Measurements from ENCODE around the gene TYMP. TPM values are rescaled to one million over a fixed set of nuclear protein-coding genes. Genes with fewer than 3 reads are reported as not detected.

The TYMP gene
- total and polyA plus RNA-seq, 2 of the 8 experiments (the other 6 are each of a cell fraction or from before 2014, with no cell fraction given) = 0.43 to 0.48 TPM

DNA sequence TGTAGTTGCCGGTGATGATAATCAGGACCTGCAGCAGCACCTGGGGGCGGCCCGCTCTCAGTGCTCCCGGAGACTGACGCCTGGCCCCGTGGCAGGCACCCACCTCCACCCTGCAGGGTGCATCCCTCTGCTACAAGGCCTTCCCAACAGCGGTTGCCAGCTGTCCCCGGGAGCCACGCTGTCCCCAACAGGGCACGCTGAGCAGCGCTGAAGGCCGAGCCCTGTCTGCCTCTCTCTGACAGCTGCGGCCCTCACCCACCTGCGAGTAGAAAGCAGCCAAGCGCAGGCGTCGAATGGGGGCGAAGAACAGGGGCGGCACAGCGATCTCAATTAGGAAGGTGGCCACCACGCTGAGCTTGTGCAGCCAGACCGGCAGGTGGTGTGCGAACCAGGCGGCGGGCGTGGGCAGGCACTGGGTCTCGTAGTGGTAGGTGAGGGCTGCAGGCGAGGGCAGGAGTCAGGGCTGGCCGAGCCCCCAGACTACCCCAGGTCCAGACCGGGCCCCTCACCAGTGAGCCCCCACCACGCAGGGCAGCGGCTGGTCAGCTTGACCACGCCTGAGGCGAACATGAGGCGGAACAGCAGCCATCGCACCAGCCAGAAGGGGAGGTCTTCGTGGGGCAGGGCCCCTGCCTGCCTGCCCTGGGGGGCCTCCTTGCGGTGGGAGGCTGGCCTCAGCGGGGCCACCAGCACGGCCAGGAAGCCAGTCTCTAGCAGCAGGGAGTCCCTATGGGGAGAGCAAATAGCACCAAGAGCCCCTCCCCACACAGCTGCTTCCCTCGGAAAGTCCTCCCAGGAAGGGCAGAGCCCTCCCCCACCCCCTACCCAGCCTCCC lies 23.8 kb downstream of the TYMP start:
- Histone ChIP-seq H3K27me3 (replicated peaks in 1 of 4; ENCODE audit: control insufficient read depth in 3 of 4, extremely low read depth in 1 of 4, insufficient read depth in 3 of 4, low read length in 3 of 4) (no peaks in the 10 kb centered on the region), H3K4me3 (ENCODE audit: extremely low read depth in 1 of 4, insufficient read depth in 2 of 4, low read depth in 3 of 4, low read length in 4 of 4) (peak overlapping the region in 1 of 4 experiments; percentile 100; a peak in 1 of 8 replicates), H3K14ac (ENCODE audit: insufficient read length) (no peak overlapping the region), H3K23me2 (ENCODE audit: low read depth, low read length) (peaks cover 11% of the 10 kb centered on the region; the same call in 1 of the 2 replicates), H4K8ac (ENCODE audit: extremely low read depth, insufficient read depth, low read length) (peak overlapping the region; percentile 11; the same call in 1 of the 2 replicates), H2AK5ac (ENCODE audit: low read depth, low read length) (no peak overlapping the region), H3K4ac (replicated peaks; ENCODE audit: insufficient read length, low read depth, low read length) (no peak overlapping the region), H4K20me1 (replicated peaks in 1 of 2; ENCODE audit: control insufficient read depth in 1 of 2, insufficient read depth in 2 of 2, low read length in 2 of 2) (peaks cover 0 to 18% of the 10 kb centered on the region in 2 experiments), H2BK20ac (ENCODE audit: low read length) (no peak overlapping the region), H2BK12ac (ENCODE audit: low read depth, low read length) (no peak overlapping the region), H3K56ac (replicated peaks; ENCODE audit: insufficient read length, low read depth, low read length) (no peak overlapping the region), H2BK120ac (replicated peaks; ENCODE audit: low read depth, low read length) (no peak overlapping the region), H3K79me2 (ENCODE audit: control insufficient read depth in 1 of 2, insufficient read depth in 2 of 2, low read length in 2 of 2) (peaks cover 0 to 18% of the 10 kb centered on the region in 2 experiments; a peak in 2 of 4 replicates), H3K9me3 (ENCODE audit: insufficient read depth in 2 of 2, low read depth in 1 of 2, low read length in 1 of 2) (no peaks in the 10 kb centered on the region), H4K5ac (ENCODE audit: insufficient read length, low read depth, low read length) (no peak overlapping the region), H3K27ac (ENCODE audit: low read depth, low read length) (no peak overlapping the region), H4K91ac (replicated peaks; ENCODE audit: insufficient read length, low read length) (no peak overlapping the region), H2BK15ac (ENCODE audit: low read length) (no peak overlapping the region), H3K9ac (replicated peaks in 1 of 4; ENCODE audit: extremely low read depth in 1 of 4, low read depth in 3 of 4, low read length in 3 of 4) (no peak overlapping the region), H3K18ac (ENCODE audit: extremely low read depth, low read length) (no peak overlapping the region), H3K4me2 (ENCODE audit: insufficient read depth in 1 of 2, low read depth in 2 of 2, low read length in 2 of 2) (peak overlapping the region in 1 of 2 experiments; percentile 65; a peak in 1 of 4 replicates), H3K4me1 (replicated peaks in 1 of 4; ENCODE audit: control insufficient read depth in 3 of 4, insufficient read depth in 4 of 4, low read length in 3 of 4) (peaks cover 2 to 8% (median 5%) of the 10 kb centered on the region in 4 experiments), H2AFZ (ENCODE audit: low read length) (no peak overlapping the region), H3K23ac (ENCODE audit: insufficient read length) (no peak overlapping the region), H3K79me1 (ENCODE audit: low read depth, low read length) (peaks cover 9% of the 10 kb centered on the region; the same call in 1 of the 2 replicates), H2BK5ac (ENCODE audit: low read depth, low read length) (no peak overlapping the region), H3K36me3 (ENCODE audit: control insufficient read depth in 2 of 4, insufficient read depth in 4 of 4, low read length in 3 of 4) (peaks cover 0 to 15% (median 0%) of the 10 kb centered on the region in 4 experiments; a peak in 3 of 8 replicates)
- TF ChIP-seq TEAD4 (IDR thresholded peaks at IDR 0.05; ENCODE audit: low read depth, low read length) = no peak
- WGBS, 2 experiments (ENCODE audit: extremely low coverage in 1 of 2, insufficient coverage in 1 of 2, insufficient read length in 1 of 2, insufficient replicate concordance in 2 of 2, low coverage in 1 of 2, low lambda C conversion rate in 2 of 2, missing lambda C conversion rate in 1 of 2) = 92% methylated on average over 37 of the region's 41 CpGs; no CpG with 5 or more reads in 1 of the 2 experiments
- no peak for FAIRE-seq
- POLR2A ChIA-PET (ENCODE audit: partially characterized antibody) = interaction anchor here (0.9 to 2.7 kb wide), 3 partner anchors 8 to 24 kb away, joined by 3 to 17 read pairs (median 3); partner anchors contain the start of genes ADM2 and MIOX
- no peak for DNase-seq (ENCODE audit: low read depth in 1 of 2, low spot score in 2 of 2)
- CTCF ChIA-PET (ENCODE audit: partially characterized antibody) = interaction anchor here (0.8 to 2.7 kb wide), 4 partner anchors 9 to 21 kb away, joined by 3 to 22 read pairs (median 4); no protein-coding TSS in a partner anchor
